ENCODE results near the gene GLIPR1L1. TPM values are rescaled to one million over a fixed set of nuclear protein-coding genes. Genes with fewer than 3 reads are reported as not detected.

Gene GLIPR1L1
- polyA plus RNA-seq, 1 donor from 2014 or later = not detected

- no peaks in the 10 kb centered on the region for H3K9me3 ChIP-seq (ENCODE audit: low read length)
- TF ChIP-seq EZH2 (IDR thresholded peaks at IDR 0.05; ENCODE audit: borderline replicate concordance, insufficient read depth, low read length, poor library complexity, severe bottlenecking) (no peak), MXI1 (conservative IDR thresholded peaks at IDR 0.05; ENCODE audit: poor library complexity, severe bottlenecking) (no peak), SMC3 (conservative IDR thresholded peaks at IDR 0.05; ENCODE audit: poor library complexity) (no peak), POLR2AphosphoS5 (IDR thresholded peaks at IDR 0.05) (no peak), EP300 (conservative IDR thresholded peaks at IDR 0.05; ENCODE audit: poor library complexity, severe bottlenecking) (no peak), RAD21 (conservative IDR thresholded peaks at IDR 0.05) (no peak), CTCF (IDR thresholded peaks at IDR 0.05; ENCODE audit: poor library complexity, severe bottlenecking) (no peak)
- no peak overlapping the region for H3K4me2 ChIP-seq (ENCODE audit: low read length)
- no peaks in the 10 kb centered on the region for H3K27me3 ChIP-seq (ENCODE audit: insufficient read depth, low read depth, low read length)
- H3K4me3 ChIP-seq (ENCODE audit: low read length) = no peak overlapping the region
- H3K9me2 ChIP-seq (ENCODE audit: insufficient read depth, low read length) = no peaks in the 10 kb centered on the region
- no peaks in the 10 kb centered on the region for H3F3A ChIP-seq (ENCODE audit: insufficient read depth, low read length, poor library complexity, severe bottlenecking)
- H3K9ac ChIP-seq (ENCODE audit: low read length) = no peak overlapping the region
- no peak overlapping the region for H2AFZ ChIP-seq (ENCODE audit: low read depth, low read length)
- H4K20me1 ChIP-seq (ENCODE audit: insufficient read depth) = no peaks in the 10 kb centered on the region
- H3K27ac ChIP-seq (ENCODE audit: low read length) = no peak overlapping the region
- H3K36me3 ChIP-seq (ENCODE audit: insufficient read depth, low read length) = no peaks in the 10 kb centered on the region
- H3K79me2 ChIP-seq (replicated peaks; ENCODE audit: insufficient read depth, low read length) = no peaks in the 10 kb centered on the region
Observed at GRCh38 chr12:75337905-75338304, 3.4 kb downstream of the GLIPR1L1 start.

- no peak overlapping the region for H3K4me3 ChIP-seq (ENCODE audit: low read length)
- H3K79me2 ChIP-seq (replicated peaks; ENCODE audit: insufficient read depth, low read length) = no peaks in the 10 kb centered on the region
- H3F3A ChIP-seq (ENCODE audit: insufficient read depth, low read length, poor library complexity, severe bottlenecking) = no peaks in the 10 kb centered on the region
- H2AFZ ChIP-seq (ENCODE audit: low read depth, low read length) = no peak overlapping the region
- no peak overlapping the region for H3K9ac ChIP-seq (ENCODE audit: low read length)
- H3K9me2 ChIP-seq (ENCODE audit: insufficient read depth, low read length) = no peaks in the 10 kb centered on the region
- no peaks in the 10 kb centered on the region for H3K27me3 ChIP-seq (ENCODE audit: insufficient read depth, low read depth, low read length)
- H4K20me1 ChIP-seq (ENCODE audit: insufficient read depth) = no peaks in the 10 kb centered on the region
- H3K9me3 ChIP-seq (ENCODE audit: low read length) = no peaks in the 10 kb centered on the region
- no peaks in the 10 kb centered on the region for H3K36me3 ChIP-seq (ENCODE audit: insufficient read depth, low read length)
- H3K27ac ChIP-seq (ENCODE audit: low read length) = no peak overlapping the region
- TF ChIP-seq RAD21 (conservative IDR thresholded peaks at IDR 0.05) = no peak
- no peak for TF ChIP-seq REST (IDR thresholded peaks at IDR 0.05; ENCODE audit: borderline replicate concordance)
- no peak for TF ChIP-seq EZH2 (IDR thresholded peaks at IDR 0.05; ENCODE audit: borderline replicate concordance, insufficient read depth, low read length, poor library complexity, severe bottlenecking)
- TF ChIP-seq CTCF (IDR thresholded peaks at IDR 0.05; ENCODE audit: poor library complexity, severe bottlenecking) = no peak
- TF ChIP-seq TAF1 (IDR thresholded peaks at IDR 0.05; ENCODE audit: low read depth) = no peak
- TF ChIP-seq POLR2AphosphoS5 (IDR thresholded peaks at IDR 0.05) = no peak
- no peak for TF ChIP-seq SMC3 (conservative IDR thresholded peaks at IDR 0.05; ENCODE audit: poor library complexity)
- TF ChIP-seq EP300 (conservative IDR thresholded peaks at IDR 0.05; ENCODE audit: poor library complexity, severe bottlenecking) = no peak
- no peak overlapping the region for H3K4me2 ChIP-seq (ENCODE audit: low read length)
Observed at GRCh38 chr12:75341873-75342272, 7.4 kb downstream of the GLIPR1L1 start.
